Liver (tissue), 3 donors: ENCODE results near the gene MAFF.

ENCODE experiments used
- EGR1 ChIP-seq, 2 donors: IDR thresholded peaks; 2 replicates each; pipeline ENCODE4 v1.6.1; 2016 to 2018; ENCODE audit warnings: antibody characterized with exemption in 2 of 2, low read depth in 2 of 2
- FOXA2 ChIP-seq: IDR thresholded peaks from 2 replicates; pipeline ENCODE4 v1.6.1; 2016; ENCODE audit warnings: antibody characterized with exemption
- GABPA ChIP-seq, 2 donors: IDR thresholded peaks in 1 of 2; conservative IDR thresholded peaks in 1 of 2; 2 replicates each; pipeline ENCODE4 v1.6.1; 2016; ENCODE audit warnings: antibody characterized with exemption in 2 of 2, mild to moderate bottlenecking in 1 of 2, moderate library complexity in 1 of 2
- JUND ChIP-seq, 2 donors: IDR thresholded peaks; 2 replicates each; pipeline ENCODE4 v1.6.1; 2016; ENCODE audit warnings: antibody characterized with exemption in 2 of 2
- RXRA ChIP-seq, 2 donors: IDR thresholded peaks; 2 replicates each; pipeline ENCODE4 v1.6.1; 2017 to 2018; ENCODE audit warnings: antibody characterized with exemption in 2 of 2, mild to moderate bottlenecking in 1 of 2
- SP1 ChIP-seq: IDR thresholded peaks from 2 replicates; pipeline ENCODE4 v1.6.1; 2018; ENCODE audit warnings: antibody characterized with exemption, mild to moderate bottlenecking
- TAF1 ChIP-seq: conservative IDR thresholded peaks from 2 replicates; pipeline ENCODE4 v1.6.1; 2016; ENCODE audit warnings: antibody characterized with exemption, mild to moderate bottlenecking
- TF ChIP-seq, protein P1 (sequence below): fragments of 150-350 bp; IDR thresholded peaks from 2 replicates; pipeline ENCODE4 v1.5.1; 2017; ENCODE audit warnings: improper control_type of control experiment, low read depth, low read length; ENCODE audit not compliant: missing input control
- TF ChIP-seq, protein P2 (sequence below): IDR thresholded peaks from 2 replicates; pipeline ENCODE4 v1.6.1; 2016; ENCODE audit warnings: antibody characterized with exemption
- TF ChIP-seq, protein P3 (sequence below): IDR thresholded peaks from 2 replicates; pipeline ENCODE4 v1.6.1; 2016; ENCODE audit warnings: antibody characterized with exemption
- TF ChIP-seq, protein P4 (sequence below): IDR thresholded peaks from 2 replicates; pipeline ENCODE4 v1.6.1; 2016; ENCODE audit warnings: antibody characterized with exemption
- donor health status: healthy.
- donor health status: healthy.

GRCh38 chr22:38207898-38208432 is 6.2 kb downstream of the MAFF start:
- TF ChIP-seq FOXA2 (no peak), RXRA (IDR thresholded peaks at IDR 0.05) (no peak), JUND (IDR thresholded peaks at IDR 0.05) (no peak), SP1 (no peak), TAF1 (no peak), GABPA (IDR thresholded peaks at IDR 0.05 in 1 of 2, conservative IDR thresholded peaks at IDR 0.05 in 1 of 2) (no peak), EGR1 (IDR thresholded peaks at IDR 0.05; ENCODE audit: low read depth in 2 of 2) (no peak)
- TF ChIP-seq, protein P1, sequence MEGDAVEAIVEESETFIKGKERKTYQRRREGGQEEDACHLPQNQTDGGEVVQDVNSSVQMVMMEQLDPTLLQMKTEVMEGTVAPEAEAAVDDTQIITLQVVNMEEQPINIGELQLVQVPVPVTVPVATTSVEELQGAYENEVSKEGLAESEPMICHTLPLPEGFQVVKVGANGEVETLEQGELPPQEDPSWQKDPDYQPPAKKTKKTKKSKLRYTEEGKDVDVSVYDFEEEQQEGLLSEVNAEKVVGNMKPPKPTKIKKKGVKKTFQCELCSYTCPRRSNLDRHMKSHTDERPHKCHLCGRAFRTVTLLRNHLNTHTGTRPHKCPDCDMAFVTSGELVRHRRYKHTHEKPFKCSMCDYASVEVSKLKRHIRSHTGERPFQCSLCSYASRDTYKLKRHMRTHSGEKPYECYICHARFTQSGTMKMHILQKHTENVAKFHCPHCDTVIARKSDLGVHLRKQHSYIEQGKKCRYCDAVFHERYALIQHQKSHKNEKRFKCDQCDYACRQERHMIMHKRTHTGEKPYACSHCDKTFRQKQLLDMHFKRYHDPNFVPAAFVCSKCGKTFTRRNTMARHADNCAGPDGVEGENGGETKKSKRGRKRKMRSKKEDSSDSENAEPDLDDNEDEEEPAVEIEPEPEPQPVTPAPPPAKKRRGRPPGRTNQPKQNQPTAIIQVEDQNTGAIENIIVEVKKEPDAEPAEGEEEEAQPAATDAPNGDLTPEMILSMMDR = no peak
- TF ChIP-seq, protein P2, sequence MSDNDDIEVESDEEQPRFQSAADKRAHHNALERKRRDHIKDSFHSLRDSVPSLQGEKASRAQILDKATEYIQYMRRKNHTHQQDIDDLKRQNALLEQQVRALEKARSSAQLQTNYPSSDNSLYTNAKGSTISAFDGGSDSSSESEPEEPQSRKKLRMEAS = no peak
- TF ChIP-seq, protein P3, sequence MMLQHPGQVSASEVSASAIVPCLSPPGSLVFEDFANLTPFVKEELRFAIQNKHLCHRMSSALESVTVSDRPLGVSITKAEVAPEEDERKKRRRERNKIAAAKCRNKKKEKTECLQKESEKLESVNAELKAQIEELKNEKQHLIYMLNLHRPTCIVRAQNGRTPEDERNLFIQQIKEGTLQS = no peak
- TF ChIP-seq, protein P4, sequence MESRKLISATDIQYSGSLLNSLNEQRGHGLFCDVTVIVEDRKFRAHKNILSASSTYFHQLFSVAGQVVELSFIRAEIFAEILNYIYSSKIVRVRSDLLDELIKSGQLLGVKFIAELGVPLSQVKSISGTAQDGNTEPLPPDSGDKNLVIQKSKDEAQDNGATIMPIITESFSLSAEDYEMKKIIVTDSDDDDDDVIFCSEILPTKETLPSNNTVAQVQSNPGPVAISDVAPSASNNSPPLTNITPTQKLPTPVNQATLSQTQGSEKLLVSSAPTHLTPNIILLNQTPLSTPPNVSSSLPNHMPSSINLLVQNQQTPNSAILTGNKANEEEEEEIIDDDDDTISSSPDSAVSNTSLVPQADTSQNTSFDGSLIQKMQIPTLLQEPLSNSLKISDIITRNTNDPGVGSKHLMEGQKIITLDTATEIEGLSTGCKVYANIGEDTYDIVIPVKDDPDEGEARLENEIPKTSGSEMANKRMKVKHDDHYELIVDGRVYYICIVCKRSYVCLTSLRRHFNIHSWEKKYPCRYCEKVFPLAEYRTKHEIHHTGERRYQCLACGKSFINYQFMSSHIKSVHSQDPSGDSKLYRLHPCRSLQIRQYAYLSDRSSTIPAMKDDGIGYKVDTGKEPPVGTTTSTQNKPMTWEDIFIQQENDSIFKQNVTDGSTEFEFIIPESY = no peak
